SHP77 treated with DMSO at 0.1 percent for 48 hours (cell line): ENCODE data around the gene SMC1B.
"Not testable (repeated sequence)": the region's sequence is repeated elsewhere in the genome, so short reads cannot be mapped to it uniquely, and the experiment has no call there.

ENCODE experiments used
- DNase-seq: peaks from one replicate; lab custom pipeline; 2025; lab: John Stamatoyannopoulos, UW

SMC1B gene

DNA sequence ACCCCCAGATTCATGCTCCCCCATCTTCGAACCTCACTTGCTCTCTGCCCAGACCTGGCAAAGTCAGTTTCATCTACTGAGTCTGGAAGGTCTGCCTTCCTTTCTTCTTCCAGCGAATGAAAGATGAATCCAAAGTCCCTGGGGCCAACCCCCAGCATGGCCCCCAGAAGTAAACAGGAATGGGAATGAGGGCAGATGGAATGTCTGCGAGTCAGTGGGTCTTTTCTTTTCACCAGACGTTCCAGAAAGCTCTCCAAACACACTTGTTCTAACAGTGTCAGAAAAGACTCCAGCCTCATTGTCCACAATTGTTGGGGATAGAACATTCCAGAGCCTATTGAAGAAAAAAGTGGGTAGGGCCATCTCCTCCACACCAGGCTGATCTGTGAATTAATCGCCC is 28.7 kb upstream of the SMC1B start:
- DNase-seq: no peak

DNA sequence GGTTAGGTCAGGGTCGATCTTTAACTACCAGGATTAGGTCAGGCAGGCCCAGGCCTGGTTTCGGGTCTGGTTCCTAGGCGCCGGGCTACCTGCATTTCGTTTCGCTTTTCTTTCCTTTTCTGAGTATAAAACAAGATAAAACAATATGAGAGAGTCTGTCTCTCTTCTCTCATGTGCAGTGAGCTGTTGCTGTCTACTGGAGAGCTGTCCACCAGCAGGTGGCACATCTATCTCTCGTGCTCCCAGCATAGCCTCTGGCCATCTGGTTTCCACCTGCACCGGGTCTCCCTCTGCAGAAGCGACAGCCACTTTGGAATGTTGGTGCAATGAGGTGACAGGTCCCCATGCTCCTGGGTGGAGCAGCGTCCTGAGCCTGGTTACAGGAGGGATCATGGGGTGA is 27.7 kb upstream of the SMC1B start:
- DNase-seq: peak; percentile 49

DNA sequence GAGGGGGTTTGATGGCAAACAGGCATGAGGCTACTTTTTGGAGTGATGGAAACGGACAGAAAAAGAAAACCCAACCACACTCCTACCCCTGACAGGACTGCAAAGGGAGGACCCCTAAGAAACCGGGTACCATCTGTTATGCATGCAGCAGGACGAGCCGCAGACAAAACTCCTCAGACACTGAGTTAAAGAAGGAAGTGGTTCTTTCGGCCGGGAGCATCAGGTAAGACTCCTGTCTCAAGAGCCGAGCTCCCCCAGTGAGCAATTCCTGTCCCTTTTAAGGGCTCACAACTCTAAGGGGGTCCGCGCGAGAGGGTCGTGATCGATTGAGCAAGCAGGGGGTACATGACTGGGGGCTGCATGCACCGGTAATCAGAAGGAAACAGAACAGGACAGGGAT is 27.3 kb upstream of the SMC1B start:
- not testable (repeated sequence) for DNase-seq

DNA sequence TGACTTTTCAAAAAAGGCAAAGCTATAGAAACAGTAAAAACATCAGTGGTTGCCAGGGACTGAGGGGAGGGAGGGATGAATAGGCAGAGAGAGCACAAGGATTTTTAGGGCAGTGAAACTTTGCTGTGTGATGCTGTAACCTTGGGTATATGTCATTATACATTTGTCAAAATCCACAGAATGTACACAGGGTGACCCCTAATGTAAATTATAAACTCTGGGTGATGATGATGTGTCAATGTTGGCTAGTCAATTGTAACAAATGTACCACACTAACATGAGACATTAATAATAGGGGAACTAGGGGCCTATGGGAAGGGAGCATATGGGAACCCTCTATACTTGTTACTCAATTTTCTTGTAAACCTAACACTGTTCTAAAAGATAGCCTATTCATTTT is 24.9 kb upstream of the SMC1B start:
- no peak for DNase-seq

DNA sequence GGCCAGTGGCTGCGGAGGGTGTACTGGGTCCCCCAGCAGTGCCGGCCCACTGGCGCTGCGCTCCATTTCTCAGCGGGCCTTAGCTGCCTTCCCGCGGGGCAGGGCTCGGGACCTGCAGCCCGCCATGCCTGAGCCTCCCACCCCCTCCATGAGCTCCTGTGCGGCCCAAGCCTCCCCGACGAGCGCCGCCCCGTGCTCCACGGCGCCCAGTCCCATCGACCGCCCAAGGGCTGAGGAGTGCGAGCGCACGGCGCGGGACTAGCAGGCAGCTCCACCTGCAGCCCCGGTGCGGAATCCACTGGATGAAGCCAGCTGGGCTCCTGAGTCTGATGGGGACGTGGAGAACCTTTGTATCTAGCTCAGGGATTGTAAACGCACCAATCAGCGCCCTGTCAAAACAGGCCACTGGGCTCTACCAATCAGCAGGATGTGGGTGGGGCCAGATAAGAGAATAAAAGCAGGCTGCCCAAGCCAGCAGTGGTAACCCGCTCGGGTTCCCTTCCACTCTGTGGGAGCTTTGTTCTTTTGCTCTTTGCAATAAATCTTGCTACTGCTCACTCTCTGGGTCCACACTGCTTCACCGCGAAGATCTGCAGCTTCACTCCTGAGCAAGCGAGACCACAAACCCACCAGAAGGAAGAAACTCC is 23.6 kb upstream of the SMC1B start:
- not testable (repeated sequence) for DNase-seq

DNA sequence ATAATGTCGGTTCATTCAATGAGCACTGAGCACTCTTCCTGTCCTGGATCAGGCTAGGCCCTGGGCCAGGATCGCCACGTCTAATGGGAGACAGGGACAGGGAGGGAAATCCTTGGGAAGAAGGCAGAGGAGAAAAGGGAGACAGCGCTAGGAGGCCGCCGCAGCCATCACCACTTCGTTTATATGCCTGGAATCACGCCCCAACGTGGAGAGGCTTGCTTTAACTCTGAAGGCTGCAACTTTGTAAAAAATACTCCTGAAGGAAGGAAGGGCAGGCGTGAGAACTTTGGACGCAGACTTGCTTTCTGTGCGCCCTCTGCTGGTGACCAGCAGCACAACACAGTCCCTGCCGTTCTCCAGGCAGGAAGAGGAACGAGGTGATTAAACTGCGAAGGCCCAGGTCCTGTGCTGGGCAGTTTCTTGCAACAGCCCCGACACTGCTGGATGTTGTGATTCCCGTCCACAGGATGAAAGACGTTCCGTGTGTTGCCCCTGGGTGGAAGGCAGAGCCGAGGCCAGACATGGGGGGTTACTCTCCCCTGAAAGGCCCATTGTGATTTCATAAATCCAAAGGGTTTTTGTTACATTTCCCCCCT is 22.2 kb upstream of the SMC1B start:
- DNase-seq: peak; percentile 56

DNA sequence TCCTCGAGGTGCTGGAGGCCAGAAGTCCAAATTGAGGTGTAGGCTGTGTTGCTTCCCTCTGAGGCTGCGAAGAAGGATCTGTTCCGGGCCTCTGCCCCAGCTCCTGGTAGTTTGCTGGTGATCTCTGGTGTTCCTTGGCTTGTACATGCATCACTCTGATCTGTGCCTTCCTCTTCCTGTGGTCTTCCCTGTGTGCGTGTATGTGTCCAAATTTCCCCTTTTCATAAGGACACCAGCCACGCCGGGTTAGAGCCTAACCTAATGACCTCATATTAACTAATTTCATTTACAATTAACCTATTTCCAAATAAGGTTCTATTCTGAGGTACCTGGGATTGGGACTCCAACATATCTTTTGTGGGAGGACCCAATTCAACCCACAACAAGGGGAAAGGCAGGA is 21.6 kb upstream of the SMC1B start:
- no peak for DNase-seq

DNA sequence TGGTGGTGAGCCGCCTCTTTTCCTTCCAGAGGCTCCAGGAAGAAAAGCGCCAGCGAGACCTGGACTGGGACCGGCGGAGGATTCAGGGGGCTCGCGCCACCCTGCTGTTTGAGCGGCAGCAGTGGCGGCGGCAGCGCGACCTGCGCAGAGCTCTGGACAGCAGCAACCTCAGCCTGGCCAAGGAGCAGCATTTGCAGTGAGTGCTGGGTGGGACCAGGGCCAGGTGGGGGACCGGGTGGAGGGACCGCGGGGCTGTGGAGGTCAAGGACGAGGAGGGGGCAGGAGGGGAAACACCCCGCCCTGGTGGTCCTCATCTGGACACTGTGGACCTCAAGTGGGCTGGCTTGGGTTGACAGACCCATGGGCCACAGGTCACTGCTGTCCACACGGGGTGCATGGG is 17.5 kb upstream of the SMC1B start:
- no peak for DNase-seq

DNA sequence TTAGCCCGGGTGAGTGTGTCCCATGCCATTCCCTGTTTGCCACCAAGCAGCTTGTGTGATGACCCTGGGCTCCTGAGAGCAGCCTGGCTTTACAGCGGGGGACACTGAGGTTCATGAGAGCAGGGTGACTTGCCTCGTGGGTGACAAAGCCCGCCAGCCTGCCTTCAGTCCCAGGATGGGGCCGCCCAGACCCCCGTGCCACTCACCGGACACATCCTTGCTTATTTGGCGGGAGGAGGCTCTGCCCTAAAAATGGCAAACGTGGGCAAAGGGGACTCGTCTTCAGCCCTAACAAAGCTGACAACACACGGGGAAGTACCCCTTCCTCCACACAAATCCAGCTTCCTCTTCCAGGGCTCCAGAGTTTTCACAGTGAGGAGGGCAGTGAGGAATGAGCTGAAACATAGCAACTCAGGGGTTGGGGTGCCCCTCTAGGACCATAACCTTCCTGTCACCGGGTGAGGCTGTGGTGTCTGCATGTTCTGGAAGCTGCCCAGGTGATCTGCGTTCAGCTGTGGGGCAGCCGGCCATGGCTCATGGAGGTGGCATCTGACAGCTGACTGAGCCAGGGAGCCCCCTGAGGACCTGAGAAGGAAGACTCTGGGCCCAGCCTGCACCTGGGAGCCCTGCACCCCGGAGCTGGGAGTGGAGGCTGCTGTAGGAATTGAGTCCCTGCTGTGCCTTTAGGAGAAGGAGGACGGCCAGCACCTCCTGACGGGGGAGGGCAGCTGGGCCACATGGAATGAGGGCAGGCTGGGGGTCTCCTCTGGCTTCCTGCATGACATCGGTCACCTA is 16.8 kb upstream of the SMC1B start:
- no peak for DNase-seq

DNA sequence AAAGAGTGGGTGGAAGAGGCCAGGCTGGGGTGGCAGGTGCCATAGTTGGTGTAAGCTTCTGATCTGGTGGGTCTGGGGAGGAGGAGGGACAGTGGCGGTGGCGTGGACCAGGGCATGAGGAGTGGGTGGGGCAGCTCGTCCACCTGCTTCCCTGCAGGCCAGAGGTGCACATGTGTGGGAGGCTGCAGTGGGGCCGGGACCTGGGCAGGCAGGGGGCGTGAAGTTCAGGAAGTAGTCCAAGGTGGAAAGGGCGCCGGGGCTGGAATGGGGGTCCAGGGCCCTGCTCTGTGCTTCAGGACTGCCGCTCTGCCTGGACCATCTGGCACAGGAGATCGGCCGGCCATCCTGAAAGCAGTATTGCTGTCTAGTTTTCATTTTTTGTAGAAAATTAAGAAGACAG is 16.0 kb upstream of the SMC1B start:
- DNase-seq: no peak

DNA sequence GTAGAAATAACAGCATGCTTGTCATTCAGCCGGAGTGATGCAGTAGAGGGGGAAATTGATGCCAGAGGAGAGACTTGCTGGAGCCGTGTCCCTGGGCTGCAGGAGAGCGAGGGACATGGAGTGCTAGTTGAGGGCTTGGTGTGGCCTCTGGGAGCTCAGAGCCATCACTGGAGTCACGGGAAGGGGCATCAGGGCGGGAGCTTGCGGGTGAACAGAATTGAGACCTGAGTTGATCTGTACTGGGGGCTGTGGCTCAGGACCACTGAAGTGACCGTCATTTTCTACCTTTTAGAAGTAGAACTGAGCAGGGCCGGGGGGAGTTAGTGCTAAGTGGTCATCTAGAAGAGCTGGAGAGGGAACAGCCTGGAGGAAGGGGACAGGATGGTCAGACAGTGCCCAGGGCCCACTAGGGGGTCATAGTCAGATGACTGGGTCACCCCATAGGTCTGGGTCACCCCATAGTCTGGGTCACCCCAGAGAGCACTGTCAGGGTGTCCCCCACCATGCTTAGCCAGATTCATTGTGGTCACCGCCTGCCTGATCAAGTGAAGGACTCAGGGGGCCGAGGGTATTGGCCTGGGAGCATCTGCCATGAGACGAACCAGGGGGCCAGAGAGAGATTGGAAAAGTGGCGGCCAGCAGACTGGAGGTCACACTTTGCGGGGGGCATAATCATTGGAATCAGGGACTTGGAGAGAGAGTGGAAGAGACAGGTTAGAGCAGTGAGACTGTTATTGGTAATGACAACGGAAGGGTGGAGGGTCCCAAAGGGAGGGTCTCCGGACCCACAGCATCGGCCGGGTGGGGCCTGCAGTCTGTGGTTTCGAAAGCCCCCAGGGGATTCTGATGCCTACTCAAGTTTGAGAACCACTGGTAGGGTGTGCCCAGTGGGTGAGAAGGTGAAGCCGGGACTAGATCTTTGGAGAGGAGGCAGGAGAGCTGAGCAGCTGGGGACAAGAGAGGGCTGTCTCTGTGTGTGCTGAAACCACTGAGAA is 15.3 kb upstream of the SMC1B start:
- no peak for DNase-seq

DNA sequence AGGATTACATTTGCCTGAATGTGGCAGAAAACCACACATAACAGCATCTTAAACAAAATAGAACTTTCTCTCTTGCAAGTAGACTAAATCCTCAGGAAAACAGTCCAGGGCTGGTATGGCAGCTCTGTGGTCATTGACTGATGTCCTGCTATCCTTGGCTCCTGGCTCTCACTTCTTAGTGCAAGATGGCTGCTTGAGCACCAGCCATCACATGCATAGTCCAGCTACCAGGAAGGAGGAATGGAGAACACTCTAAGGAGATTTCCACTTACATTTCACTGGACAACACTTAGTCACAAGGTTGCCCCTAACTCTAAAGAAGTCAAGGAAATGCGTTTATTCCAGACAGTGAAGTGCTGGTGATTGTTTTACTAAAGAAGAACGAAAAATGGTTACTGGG is 13.7 kb upstream of the SMC1B start:
- no peak for DNase-seq

DNA sequence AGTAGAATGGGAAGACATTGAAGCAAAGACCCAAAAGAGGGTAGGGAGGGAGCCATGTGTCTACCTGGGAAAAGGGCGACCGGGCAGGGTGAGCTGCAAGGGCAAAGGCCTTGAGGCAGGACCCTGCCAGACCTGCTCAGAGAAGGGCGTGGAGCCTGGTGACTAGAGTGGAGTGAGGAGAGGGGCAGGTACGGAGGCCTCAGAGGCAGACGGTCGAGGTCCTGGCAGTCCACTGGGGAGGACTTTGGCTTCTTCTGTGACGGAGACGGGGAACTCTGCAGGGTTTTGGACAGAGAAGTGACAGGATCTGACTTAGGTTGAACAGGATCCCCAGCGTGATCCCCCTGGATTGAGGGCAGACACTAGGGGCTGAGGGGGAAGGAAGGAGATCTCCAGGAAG is 13.0 kb upstream of the SMC1B start:
- no peak for DNase-seq

DNA sequence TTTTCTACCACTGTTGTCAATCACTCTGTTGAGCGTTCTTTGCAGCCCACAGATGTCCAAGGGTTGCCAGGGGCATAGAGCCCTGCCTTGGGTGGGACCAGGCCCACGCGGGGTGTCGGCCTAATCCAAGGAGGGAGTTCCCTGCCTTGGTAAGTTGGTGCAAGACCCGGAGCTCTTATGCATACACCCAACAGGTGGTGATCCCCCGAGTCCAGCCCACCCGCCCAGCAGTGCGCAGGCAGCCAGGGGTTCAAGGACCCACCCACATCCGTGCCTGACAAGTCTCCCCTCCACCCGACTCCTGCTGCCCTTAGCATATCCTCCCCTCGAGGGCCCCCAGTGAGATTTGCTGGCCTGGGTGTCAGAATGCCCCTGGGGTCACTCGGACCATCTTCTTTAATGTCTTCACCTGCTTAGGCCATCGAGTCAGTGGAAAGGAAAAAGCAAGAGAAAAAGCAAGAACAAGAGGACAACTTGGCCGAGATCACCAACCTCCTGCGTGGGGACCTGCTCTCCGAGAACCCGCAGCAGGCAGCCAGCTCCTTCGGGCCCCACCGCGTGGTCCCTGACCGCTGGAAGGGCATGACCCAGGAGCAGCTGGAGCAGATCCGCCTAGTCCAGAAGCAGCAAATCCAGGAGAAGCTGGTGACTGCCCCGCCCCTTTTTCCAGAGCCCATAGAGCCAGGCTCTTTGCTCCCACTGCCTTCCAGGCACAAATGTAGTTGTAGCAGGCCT is 12.3 kb upstream of the SMC1B start:
- DNase-seq: no peak

DNA sequence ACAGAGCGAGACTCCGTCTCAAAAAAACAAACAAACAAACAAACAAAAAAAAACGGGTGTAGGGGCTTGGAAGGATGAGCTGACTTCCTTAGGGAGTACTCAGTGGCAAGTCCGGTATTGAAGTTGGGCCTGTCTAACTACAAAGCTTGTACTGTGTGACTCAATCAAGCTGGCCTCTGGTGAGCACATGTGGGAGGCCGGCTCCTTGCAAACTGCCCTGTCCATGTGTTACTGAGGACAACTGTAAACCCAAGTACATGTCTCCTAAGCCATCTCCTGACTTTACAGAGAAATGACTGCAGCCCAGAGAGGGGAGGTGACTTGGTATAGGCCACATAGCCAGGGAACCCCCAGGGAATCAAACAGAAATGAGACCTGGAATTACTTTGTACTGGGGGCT is 11.7 kb upstream of the SMC1B start:
- DNase-seq: no peak

DNA sequence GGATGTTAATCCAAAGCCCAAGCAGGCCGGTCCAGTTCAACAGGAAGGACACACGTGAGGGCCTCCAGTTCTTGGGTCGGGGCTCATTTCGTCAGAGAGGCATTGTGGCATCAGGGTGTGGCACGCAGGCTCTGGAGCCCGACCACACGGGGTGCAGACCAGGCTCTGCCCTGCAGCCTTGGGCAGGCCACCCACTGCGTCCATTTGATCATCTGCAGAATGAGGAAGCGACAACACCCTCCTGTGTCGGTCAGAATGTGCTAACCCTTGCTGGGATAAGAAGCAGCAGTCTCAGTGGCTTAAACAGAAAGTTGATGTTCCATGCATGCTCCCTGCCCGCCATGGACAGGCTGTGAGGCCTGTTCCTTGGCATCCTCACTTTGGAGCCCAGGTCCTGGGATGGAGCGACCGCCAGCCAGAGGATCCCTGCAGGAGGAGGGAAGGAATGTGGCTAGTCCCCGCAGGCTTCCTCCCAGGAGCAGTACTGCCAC is 10.9 kb upstream of the SMC1B start:
- DNase-seq: no peak

DNA sequence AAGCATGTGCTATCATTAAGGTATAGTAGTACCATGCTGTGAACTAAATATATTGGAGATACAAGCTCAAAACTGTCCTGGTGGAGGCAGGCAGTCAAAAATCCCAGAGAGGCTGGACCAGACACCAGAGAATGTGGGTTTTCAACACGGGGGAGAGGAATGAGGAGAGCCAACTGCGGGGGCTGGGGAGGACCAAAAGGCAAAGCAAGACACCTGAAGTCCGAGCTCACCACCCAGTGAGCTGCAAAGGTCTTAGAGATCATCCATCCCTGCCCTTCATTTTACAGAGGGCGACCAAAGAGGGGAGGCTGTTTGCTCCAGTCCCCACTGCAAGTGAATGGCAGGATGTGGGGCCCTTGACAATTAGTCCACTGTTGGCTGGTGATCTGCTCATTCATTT is 10.1 kb upstream of the SMC1B start:
- DNase-seq: no peak

DNA sequence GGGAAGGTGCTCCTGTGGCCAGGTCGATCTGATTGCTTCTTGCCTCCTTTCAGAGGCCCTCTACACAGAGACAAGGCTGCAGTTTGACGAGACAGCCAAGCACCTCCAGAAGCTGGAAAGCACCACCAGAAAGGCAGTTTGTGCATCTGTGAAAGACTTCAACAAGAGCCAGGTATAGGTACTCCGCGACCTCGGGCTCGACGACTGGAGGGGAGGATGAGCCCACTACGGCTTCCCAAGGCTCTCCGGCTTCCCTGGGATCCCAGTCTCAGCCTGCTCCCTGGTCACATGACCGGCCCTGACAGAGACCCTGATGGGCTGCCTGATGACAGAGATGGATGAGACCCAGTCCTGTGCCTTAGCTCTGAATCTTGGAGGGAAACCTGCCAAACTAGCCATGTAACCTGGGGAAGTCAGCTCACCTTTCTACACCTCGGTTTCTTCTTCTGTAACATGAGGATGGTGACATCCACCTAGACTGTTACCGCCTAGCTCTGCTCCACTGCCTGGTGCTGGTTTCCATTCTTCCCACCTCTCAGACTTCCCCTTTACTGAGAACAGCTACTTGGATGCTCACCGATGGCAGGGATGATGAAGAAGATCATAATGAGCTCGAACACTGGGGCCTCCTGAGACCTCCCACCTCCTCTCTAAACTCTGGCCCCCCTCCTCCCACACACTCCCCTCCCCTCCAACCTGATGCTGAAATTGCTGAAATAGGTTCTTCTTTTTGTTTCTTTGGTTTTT is 9.0 kb upstream of the SMC1B start:
- DNase-seq: no peak

DNA sequence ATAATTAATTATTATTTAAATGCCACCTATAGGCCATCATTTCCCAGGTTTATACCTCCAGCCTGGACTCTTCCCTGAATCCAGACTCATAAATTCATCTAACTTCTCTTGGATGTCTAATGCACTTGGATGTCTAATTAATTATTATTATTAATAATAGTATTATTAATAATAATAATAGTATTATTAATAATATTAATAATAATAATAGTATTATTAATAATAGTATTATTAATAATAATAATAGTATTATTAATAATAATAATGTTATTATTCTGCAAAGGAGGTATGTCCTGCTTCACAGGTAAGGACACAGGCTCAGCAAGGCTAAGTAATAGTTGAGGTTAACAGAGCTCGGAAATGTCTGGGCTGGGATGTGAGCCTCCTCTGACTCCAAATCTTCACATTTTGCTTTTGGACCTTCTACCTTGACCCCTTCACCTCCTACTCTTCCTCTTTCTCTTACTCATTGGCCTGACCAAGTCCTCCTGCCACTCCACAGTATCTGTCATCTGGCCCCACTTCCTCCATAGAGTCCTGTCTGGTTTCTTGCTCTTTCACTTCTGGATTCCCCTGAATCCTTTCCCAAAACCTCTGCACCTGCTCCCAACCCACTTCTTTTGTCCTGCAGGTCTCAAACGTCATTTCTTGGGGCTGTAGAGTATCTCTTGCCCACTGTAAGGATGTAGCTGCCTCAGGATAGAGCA is 8.1 kb upstream of the SMC1B start:
- no peak for DNase-seq

DNA sequence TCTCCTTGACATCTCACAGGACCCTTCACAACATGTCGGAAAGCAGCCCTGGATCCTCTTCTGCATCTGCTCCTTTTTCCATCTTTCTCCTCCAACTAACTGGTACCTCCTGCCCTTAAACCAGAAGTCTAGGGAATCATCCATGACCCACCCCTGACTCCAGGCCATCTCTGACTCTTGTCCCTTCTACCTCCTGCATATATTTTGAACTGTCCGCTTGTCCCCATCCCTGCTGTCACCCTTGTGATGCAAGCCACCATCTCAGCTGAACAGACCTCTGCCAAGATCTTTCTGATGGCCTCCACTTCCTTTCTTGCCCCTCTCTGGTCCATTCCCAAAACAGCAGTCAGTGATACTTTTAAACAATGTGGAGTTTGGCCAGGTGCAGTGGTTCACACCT is 7.1 kb upstream of the SMC1B start:
- no peak for DNase-seq
